Subcutaneous abdominal adipose tissue (tissue), 5 donors: ENCODE data around the gene TPST1.
"Not testable (repeated sequence)": the region's sequence is repeated elsewhere in the genome, so short reads cannot be mapped to it uniquely, and the experiment has no call there.

Source experiments
- H3K27ac ChIP-seq: one replicate; pipeline ENCODE4 v1.7.0; 2013; ENCODE audit warnings: low read depth, mild to moderate bottlenecking, inconsistent platforms, low read length, moderate library complexity
- H3K27me3 ChIP-seq, 5 donors: one replicate each; pipeline ENCODE4 v1.7.0; 2013; ENCODE audit warnings: low read length in 5 of 5, inconsistent platforms in 1 of 5; ENCODE audit not compliant: control insufficient read depth in 5 of 5, insufficient read depth in 4 of 5
- H3K36me3 ChIP-seq, 5 donors: one replicate each; pipeline ENCODE4 v1.7.0; 2013; ENCODE audit warnings: low read length in 5 of 5; ENCODE audit not compliant: control insufficient read depth in 5 of 5, insufficient read depth in 5 of 5
- H3K4me1 ChIP-seq, 5 donors: one replicate each; pipeline ENCODE4 v1.7.0; 2013; ENCODE audit warnings: low read length in 5 of 5, mild to moderate bottlenecking in 3 of 5, moderate library complexity in 1 of 5; ENCODE audit not compliant: control insufficient read depth in 5 of 5, insufficient read depth in 5 of 5
- H3K4me3 ChIP-seq, 5 donors: one replicate each; pipeline ENCODE4 v1.7.0; 2013; ENCODE audit warnings: low read length in 5 of 5, low read depth in 1 of 5
- H3K9ac ChIP-seq, 5 donors: one replicate each; pipeline ENCODE4 v1.7.0; 2013; ENCODE audit warnings: low read length in 5 of 5, mild to moderate bottlenecking in 4 of 5, moderate library complexity in 3 of 5
- H3K9me3 ChIP-seq, 5 donors: one replicate each; pipeline ENCODE4 v1.7.0; 2013; ENCODE audit warnings: low read length in 5 of 5; ENCODE audit not compliant: control insufficient read depth in 5 of 5
- donor health status: healthy.
- donor health status: healthy.
- donor health status: healthy.
- donor health status: healthy.
- donor health status: healthy.

Gene TPST1

GRCh38 chr7:66362136-66362535 is 157.0 kb downstream of the TPST1 start:
- Histone ChIP-seq H3K36me3 (peaks cover 0 to 10% (median 3%) of the 10 kb centered on the region in 5 donors), H3K27ac (no peak overlapping the region), H3K27me3 (no peaks in the 10 kb centered on the region), H3K4me1 (peaks cover 0 to 8% (median 5%) of the 10 kb centered on the region in 5 donors), H3K9ac (no peak overlapping the region), H3K9me3 (peaks cover 0 to 2% (median 0%) of the 10 kb centered on the region in 5 donors), H3K4me3 (no peak overlapping the region)

- H3K36me3 ChIP-seq: peaks cover 0 to 8% (median 3%) of the 10 kb centered on the region in 5 donors
- no peak overlapping the region for H3K9ac ChIP-seq
- no peak overlapping the region for H3K4me3 ChIP-seq
- H3K9me3 ChIP-seq: peaks cover 0 to 2% (median 0%) of the 10 kb centered on the region in 5 donors
- no peaks in the 10 kb centered on the region for H3K27me3 ChIP-seq
- H3K27ac ChIP-seq: no peak overlapping the region
- peaks cover 0 to 8% (median 5%) of the 10 kb centered on the region in 5 donors for H3K4me1 ChIP-seq
Observed at GRCh38 chr7:66363635-66364034, 158.5 kb downstream of the TPST1 start.

GRCh38 chr7:66365031-66365430 is 159.9 kb downstream of the TPST1 start:
- H3K36me3 ChIP-seq, H3K4me1 ChIP-seq, H3K9me3 ChIP-seq, H3K4me3 ChIP-seq, H3K9ac ChIP-seq, H3K27me3 ChIP-seq, H3K27ac ChIP-seq: not testable (repeated sequence)

- H3K27me3 ChIP-seq: no peaks in the 10 kb centered on the region
- no peaks in the 10 kb centered on the region for H3K4me1 ChIP-seq
- H3K9ac ChIP-seq: no peak overlapping the region
- H3K4me3 ChIP-seq: no peak overlapping the region
- H3K27ac ChIP-seq: no peak overlapping the region
- no peaks in the 10 kb centered on the region for H3K36me3 ChIP-seq
- H3K9me3 ChIP-seq: no peaks in the 10 kb centered on the region
Observed at GRCh38 chr7:66371096-66371824, 166.1 kb downstream of the TPST1 start.

- H3K4me1 ChIP-seq, H3K27me3 ChIP-seq, H3K9ac ChIP-seq, H3K9me3 ChIP-seq, H3K27ac ChIP-seq, H3K4me3 ChIP-seq: not testable (repeated sequence)
- peaks cover 0 to 19% (median 10%) of the 10 kb centered on the region in 5 donors for H3K36me3 ChIP-seq
Observed at GRCh38 chr7:66374141-66374840, 169.2 kb downstream of the TPST1 start.

GRCh38 chr7:66376264-66376945 is 171.3 kb downstream of the TPST1 start:
- Histone ChIP-seq H3K36me3 (peaks cover 0 to 29% (median 16%) of the 10 kb centered on the region in 5 donors), H3K9ac (no peak overlapping the region), H3K9me3 (peaks cover 0 to 14% (median 6%) of the 10 kb centered on the region in 5 donors), H3K4me1 (no peaks in the 10 kb centered on the region), H3K27ac (no peak overlapping the region), H3K4me3 (no peak overlapping the region), H3K27me3 (no peaks in the 10 kb centered on the region)

- no peaks in the 10 kb centered on the region for H3K4me1 ChIP-seq
- peaks cover 0 to 14% (median 6%) of the 10 kb centered on the region in 5 donors for H3K9me3 ChIP-seq
- H3K9ac ChIP-seq: no peak overlapping the region
- no peaks in the 10 kb centered on the region for H3K27me3 ChIP-seq
- H3K4me3 ChIP-seq: no peak overlapping the region
- H3K27ac ChIP-seq: no peak overlapping the region
- H3K36me3 ChIP-seq: peaks cover 0 to 29% (median 18%) of the 10 kb centered on the region in 5 donors
Observed at GRCh38 chr7:66377045-66377444, 171.9 kb downstream of the TPST1 start.

GRCh38 chr7:66377714-66378113 is 172.6 kb downstream of the TPST1 start:
- peaks cover 0 to 14% (median 6%) of the 10 kb centered on the region in 5 donors for H3K9me3 ChIP-seq
- H3K27ac ChIP-seq: no peak overlapping the region
- H3K9ac ChIP-seq: no peak overlapping the region
- H3K36me3 ChIP-seq: peaks cover 0 to 29% (median 18%) of the 10 kb centered on the region in 5 donors
- H3K4me3 ChIP-seq: no peak overlapping the region
- H3K27me3 ChIP-seq: no peaks in the 10 kb centered on the region
- no peaks in the 10 kb centered on the region for H3K4me1 ChIP-seq

GRCh38 chr7:66379542-66380160 is 174.5 kb downstream of the TPST1 start:
- Histone ChIP-seq H3K36me3 (peaks cover 0 to 29% (median 18%) of the 10 kb centered on the region in 5 donors), H3K9me3 (peaks cover 0 to 14% (median 6%) of the 10 kb centered on the region in 5 donors), H3K4me3 (no peak overlapping the region), H3K9ac (no peak overlapping the region), H3K4me1 (no peaks in the 10 kb centered on the region), H3K27me3 (no peaks in the 10 kb centered on the region), H3K27ac (no peak overlapping the region)
